IPS-NIHi7 (cell line): Measurements from ENCODE around the gene SNX8.
A peak's percentile ranks its signal among the peaks of the same experiment; 100 is the strongest.

Experiments
- DNase-seq: peaks from one replicate; pipeline ENCODE4 v3.0.0; 2012; ENCODE audit warnings: mixed read lengths; ENCODE audit errors: extremely low spot score

SNX8 gene

DNA sequence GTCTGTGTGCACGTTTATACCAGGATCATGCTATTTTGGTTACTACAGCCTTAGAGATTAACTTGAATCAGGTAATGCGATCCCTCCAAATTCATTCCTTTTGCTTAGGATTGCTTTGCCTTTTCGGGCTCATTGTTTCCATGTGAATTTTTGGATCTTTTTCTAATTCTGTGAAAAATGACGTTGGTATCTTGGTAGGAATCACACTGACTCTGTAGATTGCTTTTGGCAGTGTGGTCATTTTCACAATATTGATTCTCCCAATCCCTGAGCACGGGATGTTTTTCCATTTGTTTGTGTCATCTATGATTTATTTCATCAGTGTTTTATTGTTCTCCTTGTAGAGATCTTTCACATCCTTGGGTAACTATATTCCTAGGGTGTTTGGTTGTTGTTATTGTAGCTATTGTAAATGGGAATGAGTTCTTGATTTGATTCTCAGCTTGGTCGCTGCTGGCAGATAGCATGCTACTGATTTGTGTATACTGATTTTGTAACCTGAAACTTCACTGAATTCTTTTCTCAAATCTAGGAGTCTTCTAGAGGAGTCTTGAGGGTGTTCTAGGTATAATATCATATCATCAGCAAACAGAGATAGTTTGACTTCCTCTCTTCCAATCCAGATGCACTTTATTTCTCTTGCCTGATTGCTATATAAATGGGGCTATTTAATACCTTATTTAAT, 18.2 kb downstream of the SNX8 start:
- no peak for DNase-seq

- no peak for DNase-seq
These were observed 23.4 kb downstream of the SNX8 start for GRCh38 chr7:2290877-2291276.

DNA sequence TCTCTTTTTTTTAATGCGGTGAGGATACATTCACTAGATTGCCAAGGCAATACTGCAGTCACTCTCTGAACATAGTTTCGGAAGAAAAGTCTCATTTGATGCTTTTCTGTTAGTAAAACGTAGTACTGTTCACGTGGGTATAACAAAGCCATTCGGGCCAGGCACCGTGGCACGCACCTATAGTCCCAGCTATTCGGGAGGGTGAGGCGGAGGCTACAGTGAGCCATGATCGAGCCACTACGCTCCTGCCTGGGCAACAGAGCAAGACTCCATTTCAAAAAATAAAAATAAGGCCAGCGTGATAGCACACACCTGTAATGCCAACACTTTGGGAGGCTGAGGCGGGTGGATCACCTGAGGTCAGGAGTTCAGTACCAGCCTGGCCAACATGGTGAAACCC, 24.6 kb downstream of the SNX8 start:
- DNase-seq, result no peak

GRCh38 chr7:2289111-2289586, 25.1 kb downstream of the SNX8 start:
- DNase-seq, result no peak

- DNase-seq, result no peak
These were observed 25.7 kb downstream of the SNX8 start for GRCh38 chr7:2288503-2288902.

GRCh38 chr7:2287745-2288144, 26.5 kb downstream of the SNX8 start:
- DNase-seq, result no peak

DNA sequence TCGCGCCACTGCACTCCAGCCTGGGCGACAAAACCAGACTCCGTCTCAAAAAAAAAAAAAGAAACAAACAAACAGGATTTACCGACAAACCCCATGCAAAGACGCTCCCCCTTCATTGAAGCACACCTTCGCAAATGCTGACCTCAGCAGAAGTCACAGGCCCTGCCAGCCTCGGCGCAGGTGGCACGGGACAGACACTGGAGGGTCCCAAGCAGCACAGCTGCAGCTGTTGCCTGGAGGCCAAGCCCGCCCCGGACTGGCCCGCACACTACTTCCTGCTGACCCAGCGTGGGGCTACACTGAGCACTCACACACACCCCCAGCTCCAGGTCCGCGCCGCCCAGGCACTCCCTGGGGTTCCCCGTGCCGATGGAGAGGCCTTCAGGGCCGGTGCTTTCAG, 31.2 kb downstream of the SNX8 start:
- no peak for DNase-seq

DNA sequence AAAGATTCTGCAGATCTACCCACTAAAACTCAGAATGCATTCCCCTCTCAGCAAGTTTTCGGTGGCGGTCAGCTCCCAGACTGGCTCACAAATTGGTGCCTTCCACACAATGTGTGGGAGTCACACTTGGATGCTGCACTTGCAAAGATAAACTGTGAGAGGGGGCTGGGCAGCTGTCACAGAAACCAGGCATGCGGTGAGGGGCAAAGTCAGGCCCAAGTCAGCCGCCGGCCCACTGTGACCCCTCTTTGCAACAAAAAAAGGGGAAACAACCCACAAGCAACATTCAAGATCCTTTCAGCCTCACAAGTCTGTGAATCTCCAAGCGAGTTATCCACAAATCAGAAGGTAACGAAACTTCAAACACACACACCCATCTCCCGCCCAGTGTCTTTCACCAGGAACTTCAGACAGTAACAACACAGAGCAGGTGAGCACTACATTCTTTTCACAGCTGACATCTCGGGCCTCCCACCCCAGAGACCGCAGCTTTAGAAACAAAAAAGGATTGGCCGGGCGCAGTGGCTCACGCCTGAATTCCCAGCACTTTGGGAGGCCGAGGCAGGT, 32.0 kb downstream of the SNX8 start:
- peak; percentile 13 for DNase-seq

DNA sequence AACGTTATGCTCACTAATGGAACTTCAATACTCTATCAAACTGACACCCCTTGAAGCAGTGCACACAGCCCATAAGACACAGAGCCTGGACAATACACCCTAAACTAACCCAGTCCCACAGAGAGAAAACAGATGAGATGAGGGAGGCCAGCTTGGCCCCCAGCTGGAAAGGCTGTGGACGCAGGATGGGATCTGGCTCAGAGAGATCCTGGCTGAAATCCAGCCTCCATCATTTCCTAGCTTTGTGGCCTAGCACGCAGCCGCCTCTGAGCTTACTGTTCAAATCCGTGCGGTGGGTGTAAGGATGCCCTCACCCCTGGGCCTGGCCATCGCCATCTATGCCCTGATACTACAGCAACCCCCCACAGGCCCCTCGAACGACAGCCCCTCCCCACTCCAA, 32.7 kb downstream of the SNX8 start:
- DNase-seq, result peak; percentile 9

DNA sequence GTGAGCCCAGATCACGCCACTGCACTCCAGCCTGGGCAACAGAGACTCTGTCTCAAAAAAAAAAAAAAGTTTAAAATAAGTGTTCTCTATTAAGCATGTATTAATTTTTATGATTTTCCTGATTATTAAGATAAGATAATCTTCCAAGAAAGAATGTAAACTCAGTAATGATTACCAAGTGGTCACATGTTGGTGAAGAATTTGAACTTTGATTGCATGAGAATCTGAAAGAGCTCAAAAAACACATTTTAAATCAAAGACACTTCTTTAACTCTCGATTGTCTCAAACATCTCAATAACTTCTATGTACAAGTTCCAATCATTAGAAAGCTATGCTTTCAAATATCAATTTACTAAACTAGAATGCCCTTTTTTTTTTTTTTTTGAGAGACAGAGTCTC, 33.8 kb downstream of the SNX8 start:
- DNase-seq, result no peak

- peak; percentile 4 for DNase-seq
These were observed 34.3 kb downstream of the SNX8 start for GRCh38 chr7:2279896-2280295.

DNA sequence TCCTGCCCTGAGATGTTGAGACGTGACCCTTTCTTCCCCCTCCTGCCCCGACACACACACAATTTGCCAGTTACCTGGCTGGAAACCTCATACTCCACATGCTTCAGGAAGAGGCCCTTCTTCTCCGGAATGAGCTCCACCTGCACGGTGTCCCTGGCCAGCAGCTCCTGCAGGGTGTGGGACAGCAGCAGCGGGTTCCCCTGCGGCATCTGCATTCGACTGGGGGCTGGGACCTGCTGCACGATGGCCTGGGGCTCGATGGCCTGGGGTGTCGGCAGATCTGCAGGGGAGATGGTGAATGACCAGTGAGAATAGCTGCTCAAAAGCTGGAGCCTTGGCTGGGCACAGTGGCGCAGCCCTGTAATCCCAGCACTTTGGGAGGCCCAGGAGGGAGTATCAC, 36.2 kb downstream of the SNX8 start:
- no peak for DNase-seq

DNA sequence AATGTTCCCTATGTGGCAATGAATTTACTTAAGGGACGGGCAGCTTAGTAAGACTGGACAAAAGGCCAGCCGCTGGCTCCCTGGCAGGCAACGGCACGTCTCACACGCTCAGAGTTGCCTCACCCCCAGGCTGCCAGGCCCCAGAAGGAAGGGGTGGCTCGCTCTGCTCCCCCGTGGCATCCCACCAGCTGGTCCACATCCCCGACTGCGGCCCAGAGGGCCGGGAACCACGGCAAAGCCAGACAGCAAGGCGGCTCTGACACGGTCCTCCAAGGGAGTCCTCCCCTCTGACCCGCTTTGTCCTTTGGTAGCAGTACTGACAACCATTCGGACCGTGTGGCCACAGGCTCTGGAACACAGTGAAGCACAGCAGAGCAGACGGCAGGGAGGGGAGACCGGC, 38.1 kb downstream of the SNX8 start:
- DNase-seq, result no peak

DNA sequence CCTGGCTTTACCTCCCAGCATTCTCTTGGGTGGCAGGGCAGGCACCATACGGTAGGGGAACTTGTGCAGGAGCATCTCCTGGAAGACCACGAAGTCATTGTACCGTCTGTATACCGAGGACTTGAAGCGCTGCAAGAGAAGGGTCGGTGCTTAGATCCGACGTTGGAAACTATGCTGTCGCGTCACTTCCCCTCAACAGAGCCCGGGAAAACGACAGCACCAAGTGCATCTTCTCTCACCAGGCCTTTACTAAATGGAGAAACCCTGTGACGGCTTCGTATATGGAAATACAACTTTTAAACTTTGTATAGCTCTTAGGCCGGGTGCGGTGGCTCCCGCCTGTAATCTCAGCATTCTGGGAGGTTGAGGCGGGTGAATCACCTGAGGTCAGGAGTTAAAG, 39.1 kb downstream of the SNX8 start:
- DNase-seq, result no peak

- DNase-seq, result no peak
These were observed 39.6 kb downstream of the SNX8 start for GRCh38 chr7:2274666-2275065.

DNA sequence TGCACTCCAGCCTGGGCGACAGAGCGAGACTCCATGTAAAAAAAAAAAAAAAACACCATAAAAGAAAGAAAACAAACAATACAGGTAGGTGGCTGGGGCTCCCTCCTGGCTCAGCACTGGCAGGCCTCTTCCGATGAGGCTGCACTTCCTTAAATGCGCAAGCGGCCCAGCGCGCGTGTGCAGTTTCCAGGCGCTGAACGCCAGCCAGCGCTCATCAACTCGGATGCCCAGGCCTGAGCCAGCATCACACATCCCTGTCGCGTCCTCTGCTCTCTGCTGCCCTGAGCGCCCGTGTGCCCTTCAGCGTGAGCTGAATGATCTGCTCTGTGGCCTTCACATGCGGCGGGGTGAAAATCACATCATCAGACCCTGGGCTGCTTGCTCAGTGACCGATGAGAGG, 40.4 kb downstream of the SNX8 start:
- no peak for DNase-seq

- DNase-seq, result no peak
These were observed 42.2 kb downstream of the SNX8 start for GRCh38 chr7:2272031-2272430.

- DNase-seq, result no peak
These were observed 42.8 kb downstream of the SNX8 start for GRCh38 chr7:2271273-2272026.

DNA sequence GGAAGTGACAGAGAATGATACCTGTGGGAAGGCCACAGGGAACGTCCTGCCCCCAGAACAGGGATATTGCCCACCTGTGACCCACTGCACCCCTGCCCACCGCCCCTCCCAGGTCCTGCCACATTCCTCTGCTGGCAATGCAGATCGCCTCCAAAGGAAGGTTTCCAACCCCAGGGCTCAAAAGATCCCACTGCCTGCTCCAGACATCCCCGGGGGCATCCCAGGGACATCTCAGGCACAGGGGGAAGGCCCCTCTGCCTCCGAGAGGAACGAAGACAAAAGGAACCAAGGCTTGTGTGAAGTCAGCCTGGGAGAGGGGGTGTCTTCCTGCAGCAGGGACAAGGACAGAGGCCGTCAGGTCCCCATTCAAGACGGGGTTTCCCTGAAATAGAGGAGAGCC, 43.7 kb downstream of the SNX8 start:
- no peak for DNase-seq

GRCh38 chr7:2269991-2270460, 44.2 kb downstream of the SNX8 start:
- DNase-seq, result no peak

GRCh38 chr7:2269089-2269990, 44.9 kb downstream of the SNX8 start:
- DNase-seq, result peak; percentile 66

DNA sequence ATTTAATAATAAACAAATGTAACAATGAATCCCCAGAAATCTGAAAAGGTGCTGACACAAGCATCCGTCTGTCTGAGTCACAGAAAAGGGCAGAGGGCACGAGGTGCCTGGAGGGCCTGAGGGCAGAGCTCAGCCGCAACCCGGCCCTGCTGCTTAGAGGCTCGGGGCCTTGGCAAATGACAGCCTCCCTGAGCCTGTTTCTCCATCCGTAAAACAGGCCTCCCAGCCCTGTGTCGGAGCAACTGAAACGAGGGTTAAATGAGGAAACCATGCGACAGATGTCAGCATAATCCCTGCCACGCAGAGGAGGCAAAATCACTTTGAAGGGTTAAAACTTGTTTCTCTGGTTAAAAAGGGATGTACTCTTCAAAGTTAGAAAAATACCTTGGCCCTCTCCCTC, 47.3 kb downstream of the SNX8 start:
- no peak for DNase-seq
